ENCODE measurements around the gene ARID2. TPM values are rescaled to one million over a fixed set of nuclear protein-coding genes. Genes with fewer than 3 reads are reported as not detected.

Gene ARID2
- total and polyA plus RNA-seq, 2 experiments from 2014 or later: 26.5 to 54.9 TPM

DNA sequence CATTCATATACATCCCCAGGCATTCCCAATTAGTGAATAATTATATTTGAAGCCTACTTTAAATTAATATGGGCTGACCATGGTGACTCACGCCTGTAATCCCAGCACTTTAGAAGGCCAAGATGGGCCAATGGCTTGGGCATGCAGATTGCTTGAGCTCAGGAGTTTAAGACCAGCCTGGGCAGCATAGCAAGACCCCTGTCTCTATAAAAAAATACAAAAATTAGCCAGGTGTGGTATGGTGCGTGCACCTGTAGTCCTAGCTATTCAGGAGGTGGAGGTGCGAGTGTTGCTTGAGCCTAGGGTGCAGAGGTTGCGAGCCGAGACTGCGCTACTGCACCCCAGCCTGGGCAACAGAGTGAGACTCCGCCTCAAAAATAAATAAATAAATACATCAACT, 7.6 kb upstream of the ARID2 start:
- no peaks in the 10 kb centered on the region for H3K36me3 ChIP-seq (ENCODE audit: insufficient read depth)
- no peaks in the 10 kb centered on the region for H3K9me2 ChIP-seq (ENCODE audit: insufficient read depth)
- Mint-ChIP-seq H3K36me3 (ENCODE audit: low read depth) (no peaks in the 10 kb centered on the region), H3K27me3 (ENCODE audit: insufficient read depth, low read depth, poor library complexity) (no peaks in the 10 kb centered on the region), H3K9me3 (no peaks in the 10 kb centered on the region), H3K4me3 (no peak overlapping the region), H3K27ac (no peak overlapping the region), H3K4me1 (peaks cover 12% of the 10 kb centered on the region; the same call in 2 of the 3 replicates)
- no peaks in the 10 kb centered on the region for H3F3A ChIP-seq (replicated peaks; ENCODE audit: low read depth)
- no peak overlapping the region for H3K27ac ChIP-seq (ENCODE audit: low read depth)
- no peak overlapping the region for H3K4me3 ChIP-seq
- ATAC-seq (no peak), DNase-seq (ENCODE audit: low spot score) (no peak)
- H3K4me2 ChIP-seq: no peak overlapping the region
- no peak overlapping the region for H2AFZ ChIP-seq
- H3K27me3 ChIP-seq (ENCODE audit: insufficient read depth): no peaks in the 10 kb centered on the region
- peaks cover 15% of the 10 kb centered on the region; the same call in 1 of the 2 replicates for H3K4me1 ChIP-seq (ENCODE audit: insufficient read depth)
- 0 out of 2 replicates have a peak, but pooled peaks cover 3% of the 10 kb centered on the region for H4K20me1 ChIP-seq (replicated peaks; ENCODE audit: insufficient read depth)
- H3K79me2 ChIP-seq (replicated peaks; ENCODE audit: insufficient read depth): peaks cover 50% of the 10 kb centered on the region
- no peak for TF ChIP-seq CREB1 (CRISPR knock-in tag; IDR thresholded peaks at IDR 0.05; ENCODE audit: low read depth)
- no peak for TF ChIP-seq EZH2phosphoT487 (IDR thresholded peaks at IDR 0.05; ENCODE audit: unreplicated experiment)
- no peak for TF ChIP-seq NANOG (IDR thresholded peaks at IDR 0.05; ENCODE audit: borderline replicate concordance)
- no peak for TF ChIP-seq EZH2 (IDR thresholded peaks at IDR 0.05; ENCODE audit: low read depth, unreplicated experiment)
- TF ChIP-seq, protein P1, sequence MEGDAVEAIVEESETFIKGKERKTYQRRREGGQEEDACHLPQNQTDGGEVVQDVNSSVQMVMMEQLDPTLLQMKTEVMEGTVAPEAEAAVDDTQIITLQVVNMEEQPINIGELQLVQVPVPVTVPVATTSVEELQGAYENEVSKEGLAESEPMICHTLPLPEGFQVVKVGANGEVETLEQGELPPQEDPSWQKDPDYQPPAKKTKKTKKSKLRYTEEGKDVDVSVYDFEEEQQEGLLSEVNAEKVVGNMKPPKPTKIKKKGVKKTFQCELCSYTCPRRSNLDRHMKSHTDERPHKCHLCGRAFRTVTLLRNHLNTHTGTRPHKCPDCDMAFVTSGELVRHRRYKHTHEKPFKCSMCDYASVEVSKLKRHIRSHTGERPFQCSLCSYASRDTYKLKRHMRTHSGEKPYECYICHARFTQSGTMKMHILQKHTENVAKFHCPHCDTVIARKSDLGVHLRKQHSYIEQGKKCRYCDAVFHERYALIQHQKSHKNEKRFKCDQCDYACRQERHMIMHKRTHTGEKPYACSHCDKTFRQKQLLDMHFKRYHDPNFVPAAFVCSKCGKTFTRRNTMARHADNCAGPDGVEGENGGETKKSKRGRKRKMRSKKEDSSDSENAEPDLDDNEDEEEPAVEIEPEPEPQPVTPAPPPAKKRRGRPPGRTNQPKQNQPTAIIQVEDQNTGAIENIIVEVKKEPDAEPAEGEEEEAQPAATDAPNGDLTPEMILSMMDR (conservative IDR thresholded peaks at IDR 0.05; ENCODE audit: low read depth in 2 of 2): no peak
- TF ChIP-seq ZNF331 (CRISPR knock-in tag; IDR thresholded peaks at IDR 0.05; ENCODE audit: low read depth): no peak
- no peak for TF ChIP-seq ZNF114 (CRISPR knock-in tag; IDR thresholded peaks at IDR 0.05)
- TF ChIP-seq, protein P2, sequence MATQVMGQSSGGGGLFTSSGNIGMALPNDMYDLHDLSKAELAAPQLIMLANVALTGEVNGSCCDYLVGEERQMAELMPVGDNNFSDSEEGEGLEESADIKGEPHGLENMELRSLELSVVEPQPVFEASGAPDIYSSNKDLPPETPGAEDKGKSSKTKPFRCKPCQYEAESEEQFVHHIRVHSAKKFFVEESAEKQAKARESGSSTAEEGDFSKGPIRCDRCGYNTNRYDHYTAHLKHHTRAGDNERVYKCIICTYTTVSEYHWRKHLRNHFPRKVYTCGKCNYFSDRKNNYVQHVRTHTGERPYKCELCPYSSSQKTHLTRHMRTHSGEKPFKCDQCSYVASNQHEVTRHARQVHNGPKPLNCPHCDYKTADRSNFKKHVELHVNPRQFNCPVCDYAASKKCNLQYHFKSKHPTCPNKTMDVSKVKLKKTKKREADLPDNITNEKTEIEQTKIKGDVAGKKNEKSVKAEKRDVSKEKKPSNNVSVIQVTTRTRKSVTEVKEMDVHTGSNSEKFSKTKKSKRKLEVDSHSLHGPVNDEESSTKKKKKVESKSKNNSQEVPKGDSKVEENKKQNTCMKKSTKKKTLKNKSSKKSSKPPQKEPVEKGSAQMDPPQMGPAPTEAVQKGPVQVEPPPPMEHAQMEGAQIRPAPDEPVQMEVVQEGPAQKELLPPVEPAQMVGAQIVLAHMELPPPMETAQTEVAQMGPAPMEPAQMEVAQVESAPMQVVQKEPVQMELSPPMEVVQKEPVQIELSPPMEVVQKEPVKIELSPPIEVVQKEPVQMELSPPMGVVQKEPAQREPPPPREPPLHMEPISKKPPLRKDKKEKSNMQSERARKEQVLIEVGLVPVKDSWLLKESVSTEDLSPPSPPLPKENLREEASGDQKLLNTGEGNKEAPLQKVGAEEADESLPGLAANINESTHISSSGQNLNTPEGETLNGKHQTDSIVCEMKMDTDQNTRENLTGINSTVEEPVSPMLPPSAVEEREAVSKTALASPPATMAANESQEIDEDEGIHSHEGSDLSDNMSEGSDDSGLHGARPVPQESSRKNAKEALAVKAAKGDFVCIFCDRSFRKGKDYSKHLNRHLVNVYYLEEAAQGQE (IDR thresholded peaks at IDR 0.05; ENCODE audit: unreplicated experiment): no peak
- TF ChIP-seq, protein P3, sequence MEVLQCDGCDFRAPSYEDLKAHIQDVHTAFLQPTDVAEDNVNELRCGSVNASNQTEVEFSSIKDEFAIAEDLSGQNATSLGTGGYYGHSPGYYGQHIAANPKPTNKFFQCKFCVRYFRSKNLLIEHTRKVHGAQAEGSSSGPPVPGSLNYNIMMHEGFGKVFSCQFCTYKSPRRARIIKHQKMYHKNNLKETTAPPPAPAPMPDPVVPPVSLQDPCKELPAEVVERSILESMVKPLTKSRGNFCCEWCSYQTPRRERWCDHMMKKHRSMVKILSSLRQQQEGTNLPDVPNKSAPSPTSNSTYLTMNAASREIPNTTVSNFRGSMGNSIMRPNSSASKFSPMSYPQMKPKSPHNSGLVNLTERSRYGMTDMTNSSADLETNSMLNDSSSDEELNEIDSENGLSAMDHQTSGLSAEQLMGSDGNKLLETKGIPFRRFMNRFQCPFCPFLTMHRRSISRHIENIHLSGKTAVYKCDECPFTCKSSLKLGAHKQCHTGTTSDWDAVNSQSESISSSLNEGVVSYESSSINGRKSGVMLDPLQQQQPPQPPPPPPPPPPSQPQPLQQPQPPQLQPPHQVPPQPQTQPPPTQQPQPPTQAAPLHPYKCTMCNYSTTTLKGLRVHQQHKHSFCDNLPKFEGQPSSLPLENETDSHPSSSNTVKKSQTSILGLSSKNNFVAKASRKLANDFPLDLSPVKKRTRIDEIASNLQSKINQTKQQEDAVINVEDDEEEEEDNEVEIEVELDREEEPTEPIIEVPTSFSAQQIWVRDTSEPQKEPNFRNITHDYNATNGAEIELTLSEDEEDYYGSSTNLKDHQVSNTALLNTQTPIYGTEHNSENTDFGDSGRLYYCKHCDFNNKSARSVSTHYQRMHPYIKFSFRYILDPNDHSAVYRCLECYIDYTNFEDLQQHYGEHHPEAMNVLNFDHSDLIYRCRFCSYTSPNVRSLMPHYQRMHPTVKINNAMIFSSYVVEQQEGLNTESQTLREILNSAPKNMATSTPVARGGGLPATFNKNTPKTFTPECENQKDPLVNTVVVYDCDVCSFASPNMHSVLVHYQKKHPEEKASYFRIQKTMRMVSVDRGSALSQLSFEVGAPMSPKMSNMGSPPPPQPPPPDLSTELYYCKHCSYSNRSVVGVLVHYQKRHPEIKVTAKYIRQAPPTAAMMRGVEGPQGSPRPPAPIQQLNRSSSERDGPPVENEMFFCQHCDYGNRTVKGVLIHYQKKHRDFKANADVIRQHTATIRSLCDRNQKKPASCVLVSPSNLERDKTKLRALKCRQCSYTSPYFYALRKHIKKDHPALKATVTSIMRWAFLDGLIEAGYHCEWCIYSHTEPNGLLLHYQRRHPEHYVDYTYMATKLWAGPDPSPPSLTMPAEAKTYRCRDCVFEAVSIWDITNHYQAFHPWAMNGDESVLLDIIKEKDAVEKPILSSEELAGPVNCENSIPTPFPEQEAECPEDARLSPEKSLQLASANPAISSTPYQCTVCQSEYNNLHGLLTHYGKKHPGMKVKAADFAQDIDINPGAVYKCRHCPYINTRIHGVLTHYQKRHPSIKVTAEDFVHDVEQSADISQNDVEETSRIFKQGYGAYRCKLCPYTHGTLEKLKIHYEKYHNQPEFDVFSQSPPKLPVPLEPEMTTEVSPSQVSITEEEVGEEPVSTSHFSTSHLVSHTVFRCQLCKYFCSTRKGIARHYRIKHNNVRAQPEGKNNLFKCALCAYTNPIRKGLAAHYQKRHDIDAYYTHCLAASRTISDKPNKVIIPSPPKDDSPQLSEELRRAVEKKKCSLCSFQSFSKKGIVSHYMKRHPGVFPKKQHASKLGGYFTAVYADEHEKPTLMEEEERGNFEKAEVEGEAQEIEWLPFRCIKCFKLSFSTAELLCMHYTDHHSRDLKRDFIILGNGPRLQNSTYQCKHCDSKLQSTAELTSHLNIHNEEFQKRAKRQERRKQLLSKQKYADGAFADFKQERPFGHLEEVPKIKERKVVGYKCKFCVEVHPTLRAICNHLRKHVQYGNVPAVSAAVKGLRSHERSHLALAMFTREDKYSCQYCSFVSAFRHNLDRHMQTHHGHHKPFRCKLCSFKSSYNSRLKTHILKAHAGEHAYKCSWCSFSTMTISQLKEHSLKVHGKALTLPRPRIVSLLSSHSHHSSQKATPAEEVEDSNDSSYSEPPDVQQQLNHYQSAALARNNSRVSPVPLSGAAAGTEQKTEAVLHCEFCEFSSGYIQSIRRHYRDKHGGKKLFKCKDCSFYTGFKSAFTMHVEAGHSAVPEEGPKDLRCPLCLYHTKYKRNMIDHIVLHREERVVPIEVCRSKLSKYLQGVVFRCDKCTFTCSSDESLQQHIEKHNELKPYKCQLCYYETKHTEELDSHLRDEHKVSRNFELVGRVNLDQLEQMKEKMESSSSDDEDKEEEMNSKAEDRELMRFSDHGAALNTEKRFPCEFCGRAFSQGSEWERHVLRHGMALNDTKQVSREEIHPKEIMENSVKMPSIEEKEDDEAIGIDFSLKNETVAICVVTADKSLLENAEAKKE (CRISPR knock-in tag; IDR thresholded peaks at IDR 0.05): no peak
- TF ChIP-seq, protein P4, sequence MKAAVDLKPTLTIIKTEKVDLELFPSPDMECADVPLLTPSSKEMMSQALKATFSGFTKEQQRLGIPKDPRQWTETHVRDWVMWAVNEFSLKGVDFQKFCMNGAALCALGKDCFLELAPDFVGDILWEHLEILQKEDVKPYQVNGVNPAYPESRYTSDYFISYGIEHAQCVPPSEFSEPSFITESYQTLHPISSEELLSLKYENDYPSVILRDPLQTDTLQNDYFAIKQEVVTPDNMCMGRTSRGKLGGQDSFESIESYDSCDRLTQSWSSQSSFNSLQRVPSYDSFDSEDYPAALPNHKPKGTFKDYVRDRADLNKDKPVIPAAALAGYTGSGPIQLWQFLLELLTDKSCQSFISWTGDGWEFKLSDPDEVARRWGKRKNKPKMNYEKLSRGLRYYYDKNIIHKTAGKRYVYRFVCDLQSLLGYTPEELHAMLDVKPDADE (IDR thresholded peaks at IDR 0.05): no peak
- no peak for TF ChIP-seq POLR2AphosphoS5 (IDR thresholded peaks at IDR 0.05; ENCODE audit: low read depth)
- TF ChIP-seq STAT1 (IDR thresholded peaks at IDR 0.05; ENCODE audit: unreplicated experiment): no peak
- no peak for TF ChIP-seq JUNB (IDR thresholded peaks at IDR 0.05; ENCODE audit: unreplicated experiment)
